Neutrophil (primary cell): ENCODE data around the gene ABHD2.

ENCODE experiments used
- H3K27ac ChIP-seq: fragments of 200-600 bp; sonication (generic); 2 replicates; pipeline ENCODE4 v1.5.1; 2016; ENCODE audit warnings: mild to moderate bottlenecking, moderate library complexity
- H3K27me3 ChIP-seq: fragments of 200-600 bp; sonication (generic); 2 replicates; pipeline ENCODE4 v1.6.0; 2016; ENCODE audit warnings: mild to moderate bottlenecking
- H3K36me3 ChIP-seq: fragments of 200-600 bp; sonication (generic); 2 replicates; pipeline ENCODE4 v1.5.1; 2017
- H3K4me1 ChIP-seq, 2 experiments: fragments of 200-600 bp in 1 of 2; sonication (generic) in 1 of 2; 1 replicate in 1 of 2; 2 replicates in 1 of 2; pipeline versions ENCODE4 v1.5.1 to v1.6.1; 2013 to 2016; ENCODE audit warnings: low read depth in 1 of 2, low read length in 1 of 2, mild to moderate bottlenecking in 1 of 2, moderate library complexity in 1 of 2; ENCODE audit not compliant: control insufficient read depth in 1 of 2, insufficient read depth in 1 of 2
- H3K4me3 ChIP-seq, 2 experiments: fragments of 200-600 bp in 1 of 2; sonication (generic) in 1 of 2; 1 replicate in 1 of 2; 2 replicates in 1 of 2; pipeline ENCODE4 v1.5.1; 2013 to 2016; ENCODE audit warnings: low read depth in 1 of 2, low read length in 1 of 2, mild to moderate bottlenecking in 1 of 2, moderate library complexity in 1 of 2
- H3K9me3 ChIP-seq: fragments of 200-600 bp; sonication (generic); 2 replicates; pipeline ENCODE4 v1.5.1; 2016
- TF ChIP-seq, protein P1 (sequence below): fragments of 200-600 bp; sonication (generic); IDR thresholded peaks from 2 replicates; pipeline ENCODE4 v1.5.1; 2016; ENCODE audit warnings: antibody characterized with exemption

Gene ABHD2

DNA sequence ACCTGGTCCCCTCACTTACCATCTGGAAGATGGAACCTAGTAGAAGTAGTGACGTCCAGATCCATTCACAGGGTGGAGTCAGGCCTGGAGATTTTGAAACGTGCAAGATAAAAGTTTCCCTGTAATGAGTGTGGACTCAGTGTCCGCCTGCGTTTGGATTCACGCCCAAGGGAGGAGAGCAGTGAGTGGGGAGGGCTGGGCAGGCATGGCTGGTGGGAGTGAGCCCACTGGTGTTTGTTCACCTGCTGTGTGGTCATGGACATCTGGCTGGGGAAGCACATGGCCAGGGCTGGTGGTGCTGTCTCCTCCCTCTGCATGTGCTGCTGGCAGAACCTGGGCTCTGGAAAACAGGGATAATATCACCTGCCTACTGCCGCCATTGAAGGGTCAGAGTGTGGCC, 96.1 kb downstream of the ABHD2 start:
- TF ChIP-seq, protein P1, sequence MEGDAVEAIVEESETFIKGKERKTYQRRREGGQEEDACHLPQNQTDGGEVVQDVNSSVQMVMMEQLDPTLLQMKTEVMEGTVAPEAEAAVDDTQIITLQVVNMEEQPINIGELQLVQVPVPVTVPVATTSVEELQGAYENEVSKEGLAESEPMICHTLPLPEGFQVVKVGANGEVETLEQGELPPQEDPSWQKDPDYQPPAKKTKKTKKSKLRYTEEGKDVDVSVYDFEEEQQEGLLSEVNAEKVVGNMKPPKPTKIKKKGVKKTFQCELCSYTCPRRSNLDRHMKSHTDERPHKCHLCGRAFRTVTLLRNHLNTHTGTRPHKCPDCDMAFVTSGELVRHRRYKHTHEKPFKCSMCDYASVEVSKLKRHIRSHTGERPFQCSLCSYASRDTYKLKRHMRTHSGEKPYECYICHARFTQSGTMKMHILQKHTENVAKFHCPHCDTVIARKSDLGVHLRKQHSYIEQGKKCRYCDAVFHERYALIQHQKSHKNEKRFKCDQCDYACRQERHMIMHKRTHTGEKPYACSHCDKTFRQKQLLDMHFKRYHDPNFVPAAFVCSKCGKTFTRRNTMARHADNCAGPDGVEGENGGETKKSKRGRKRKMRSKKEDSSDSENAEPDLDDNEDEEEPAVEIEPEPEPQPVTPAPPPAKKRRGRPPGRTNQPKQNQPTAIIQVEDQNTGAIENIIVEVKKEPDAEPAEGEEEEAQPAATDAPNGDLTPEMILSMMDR: no peak
- no peaks in the 10 kb centered on the region for H3K27me3 ChIP-seq
- H3K27ac ChIP-seq: no peak overlapping the region
- H3K9me3 ChIP-seq: no peaks in the 10 kb centered on the region
- H3K36me3 ChIP-seq: peaks cover 88% of the 10 kb centered on the region
- no peak overlapping the region for H3K4me3 ChIP-seq
- H3K4me1 ChIP-seq: no peaks in the 10 kb centered on the region

DNA sequence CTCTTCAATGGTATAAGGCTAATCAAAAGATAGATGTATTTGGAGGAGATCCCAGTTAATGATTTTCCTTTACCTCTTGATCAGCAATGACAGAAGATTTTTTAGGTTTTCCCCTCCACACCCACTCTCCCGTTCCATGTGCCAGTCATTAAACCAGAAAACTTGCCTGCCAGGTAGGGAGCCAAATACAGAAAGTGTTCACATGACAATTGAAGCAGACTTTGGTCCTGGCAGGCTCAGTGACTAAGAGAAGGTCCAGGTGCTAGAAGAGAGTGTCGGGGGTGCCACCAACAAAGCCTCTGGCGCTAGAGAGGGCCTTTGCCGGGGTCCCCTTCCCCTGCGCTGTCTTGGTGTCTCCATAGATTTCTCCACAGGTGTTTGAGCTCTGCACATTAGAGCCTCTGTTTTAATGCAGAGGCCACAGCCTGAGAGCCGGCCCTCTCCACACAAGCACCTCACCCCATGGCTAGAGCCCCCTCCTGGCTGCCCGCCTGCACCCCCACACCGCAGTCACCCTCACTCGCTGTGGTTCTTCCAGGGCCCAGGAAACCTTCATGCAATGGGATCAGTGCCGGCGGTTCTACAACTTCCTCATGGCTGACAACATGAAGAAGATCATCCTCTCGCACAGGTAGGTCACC, 96.8 kb downstream of the ABHD2 start:
- TF ChIP-seq, protein P1: no peak
- no peak overlapping the region for H3K27ac ChIP-seq
- no peaks in the 10 kb centered on the region for H3K27me3 ChIP-seq
- no peaks in the 10 kb centered on the region for H3K9me3 ChIP-seq
- H3K4me3 ChIP-seq: no peak overlapping the region
- H3K36me3 ChIP-seq: peaks cover 88% of the 10 kb centered on the region
- H3K4me1 ChIP-seq: no peaks in the 10 kb centered on the region

DNA sequence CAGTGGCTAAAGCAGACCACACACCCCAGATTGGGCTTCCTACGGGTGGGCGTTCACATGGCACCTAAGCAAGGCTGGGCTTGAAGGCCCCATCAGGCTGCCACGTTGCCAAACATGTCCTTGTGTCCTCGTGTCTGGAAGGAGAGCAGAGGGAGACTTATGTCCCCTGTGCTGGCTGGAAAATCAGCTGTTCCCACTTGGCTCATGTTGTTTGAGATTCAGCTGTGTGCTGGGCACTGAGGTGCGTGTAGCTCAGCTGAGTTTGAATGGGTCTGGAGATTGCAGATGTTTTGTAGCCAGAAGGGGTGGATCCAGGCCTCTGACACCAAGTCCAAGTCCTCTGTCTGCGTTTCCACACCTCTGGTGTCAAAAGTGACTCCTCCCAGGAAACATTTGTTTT, 98.5 kb downstream of the ABHD2 start:
- no peak overlapping the region for H3K4me3 ChIP-seq
- H3K4me1 ChIP-seq: no peaks in the 10 kb centered on the region
- H3K9me3 ChIP-seq: no peaks in the 10 kb centered on the region
- TF ChIP-seq, protein P1: no peak
- peaks cover 92% of the 10 kb centered on the region for H3K36me3 ChIP-seq
- H3K27ac ChIP-seq: peak overlapping the region; percentile 1
- H3K27me3 ChIP-seq: no peaks in the 10 kb centered on the region

DNA sequence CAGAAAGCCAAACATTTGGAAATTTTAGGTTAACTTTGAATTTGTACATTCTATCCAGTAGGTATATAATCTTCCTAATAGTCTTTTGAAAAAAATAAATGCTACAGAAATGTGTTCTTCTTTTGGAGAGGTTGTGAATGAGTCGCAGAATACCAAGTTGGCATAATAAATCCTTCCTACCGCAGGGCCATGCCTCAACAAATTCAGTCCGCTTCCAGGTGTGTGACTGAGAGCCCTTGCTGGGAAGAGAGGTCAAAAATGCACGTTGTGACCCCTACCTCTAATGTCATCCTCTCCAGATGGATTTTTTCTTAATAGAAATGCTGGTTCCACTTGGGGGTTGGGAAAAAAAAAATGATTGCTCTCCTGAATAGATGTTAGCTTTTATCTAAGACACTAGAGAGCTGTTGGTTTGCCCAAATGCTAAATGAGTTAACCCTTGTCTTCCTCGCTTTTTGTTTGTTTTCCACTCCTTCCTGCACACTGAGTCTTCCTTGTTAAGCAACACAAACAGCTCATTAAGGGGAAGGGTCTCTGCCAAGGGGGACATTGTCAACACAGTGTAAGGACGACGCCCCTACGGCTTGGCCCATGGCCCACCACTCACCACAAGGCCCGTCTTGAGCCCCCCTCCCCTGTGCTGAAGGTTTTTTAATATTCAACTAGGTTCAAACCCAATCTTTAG, 99.2 kb downstream of the ABHD2 start:
- Histone ChIP-seq H3K4me1 (no peaks in the 10 kb centered on the region), H3K4me3 (no peak overlapping the region), H3K27me3 (no peaks in the 10 kb centered on the region), H3K9me3 (no peaks in the 10 kb centered on the region), H3K36me3 (peaks cover 93% of the 10 kb centered on the region), H3K27ac (no peak overlapping the region)
- TF ChIP-seq, protein P1: no peak

DNA sequence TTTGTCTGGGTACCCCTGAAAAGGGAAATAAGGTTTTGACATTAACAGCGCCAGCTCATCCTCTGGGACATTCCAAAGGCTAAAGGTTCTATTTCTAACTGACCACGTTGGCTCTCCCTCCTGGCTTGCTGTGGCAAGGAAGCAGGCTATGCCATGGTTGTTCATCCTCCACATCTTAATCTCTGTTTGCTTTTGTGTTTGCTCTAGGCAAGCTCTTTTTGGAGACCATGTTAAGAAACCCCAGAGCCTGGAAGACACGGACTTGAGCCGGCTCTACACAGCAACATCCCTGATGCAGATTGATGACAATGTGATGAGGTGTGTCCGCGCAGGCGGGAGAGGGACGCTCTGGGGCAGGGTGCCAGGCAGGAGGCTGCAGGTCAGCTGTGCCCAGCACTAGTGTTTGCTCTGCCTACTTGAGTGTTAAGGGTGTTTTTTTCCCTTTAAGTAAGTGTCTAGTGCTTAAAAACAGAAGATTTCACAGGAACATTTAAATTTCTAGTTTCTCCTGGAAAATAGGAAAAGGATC, 99.8 kb downstream of the ABHD2 start:
- Histone ChIP-seq H3K27me3 (no peaks in the 10 kb centered on the region), H3K9me3 (no peaks in the 10 kb centered on the region), H3K4me1 (no peaks in the 10 kb centered on the region), H3K27ac (no peak overlapping the region), H3K4me3 (no peak overlapping the region), H3K36me3 (peaks cover 93% of the 10 kb centered on the region)
- TF ChIP-seq, protein P1: no peak
